ENCODE data around the gene CDC27.
"Not testable (repeated sequence)": the region's sequence is repeated elsewhere in the genome, so short reads cannot be mapped to it uniquely, and the experiment has no call there.

CDC27 gene

GRCh38 chr17:47074361-47074760, 114.7 kb downstream of the CDC27 start:
- not testable (repeated sequence) for H3K9me3 ChIP-seq (ENCODE audit: control insufficient read depth, insufficient read depth, low read length); H3K36me3 ChIP-seq (ENCODE audit: control insufficient read depth, insufficient read depth, low read length); DNase-seq (ENCODE audit: low read depth, low spot score); H3K27ac ChIP-seq (ENCODE audit: low read length); H3K4me1 ChIP-seq (ENCODE audit: control insufficient read depth, insufficient read depth, low read length); H3K27me3 ChIP-seq (ENCODE audit: control insufficient read depth, insufficient read depth, low read length); H3K4me3 ChIP-seq (ENCODE audit: low read length)
- WGBS (ENCODE audit: insufficient coverage, insufficient read length): no CpG with 5 or more reads among the region's 1 CpG

- not testable (repeated sequence) for H3K9me3 ChIP-seq (ENCODE audit: control insufficient read depth, insufficient read depth, low read length); H3K36me3 ChIP-seq (ENCODE audit: control insufficient read depth, insufficient read depth, low read length); H3K4me1 ChIP-seq (ENCODE audit: control insufficient read depth, insufficient read depth, low read length); DNase-seq (ENCODE audit: low read depth, low spot score); H3K4me3 ChIP-seq (ENCODE audit: low read length); H3K27me3 ChIP-seq (ENCODE audit: control insufficient read depth, insufficient read depth, low read length); H3K27ac ChIP-seq (ENCODE audit: low read length)
- WGBS (ENCODE audit: insufficient coverage, insufficient read length): no CpG with 5 or more reads among the region's 4 CpGs
These were observed 115.5 kb downstream of the CDC27 start for GRCh38 chr17:47073629-47074028.

- no CpG with 5 or more reads among the region's 5 CpGs for WGBS (ENCODE audit: insufficient coverage, insufficient read length)
- no peak for DNase-seq (ENCODE audit: low read depth, low spot score)
- no peak overlapping the region for H3K27ac ChIP-seq (ENCODE audit: low read length)
- no peak overlapping the region for H3K4me3 ChIP-seq (ENCODE audit: low read length)
- H3K4me1 ChIP-seq (ENCODE audit: control insufficient read depth, insufficient read depth, low read length): no peaks in the 10 kb centered on the region
- H3K27me3 ChIP-seq (ENCODE audit: control insufficient read depth, insufficient read depth, low read length): no peaks in the 10 kb centered on the region; the same call in 1 of the 2 replicates
- H3K36me3 ChIP-seq (ENCODE audit: control insufficient read depth, insufficient read depth, low read length): no peaks in the 10 kb centered on the region
- H3K9me3 ChIP-seq (ENCODE audit: control insufficient read depth, insufficient read depth, low read length): no peaks in the 10 kb centered on the region
These were observed 116.2 kb downstream of the CDC27 start for GRCh38 chr17:47072886-47073285.

- no CpG with 5 or more reads among the region's 2 CpGs for WGBS (ENCODE audit: insufficient coverage, insufficient read length)
- not testable (repeated sequence) for H3K4me3 ChIP-seq (ENCODE audit: low read length); H3K27me3 ChIP-seq (ENCODE audit: control insufficient read depth, insufficient read depth, low read length); H3K36me3 ChIP-seq (ENCODE audit: control insufficient read depth, insufficient read depth, low read length); DNase-seq (ENCODE audit: low read depth, low spot score); H3K9me3 ChIP-seq (ENCODE audit: control insufficient read depth, insufficient read depth, low read length); H3K27ac ChIP-seq (ENCODE audit: low read length); H3K4me1 ChIP-seq (ENCODE audit: control insufficient read depth, insufficient read depth, low read length)
These were observed 117.9 kb downstream of the CDC27 start for GRCh38 chr17:47071171-47071570.

GRCh38 chr17:47070266-47070665, 118.8 kb downstream of the CDC27 start:
- H3K4me1 ChIP-seq (ENCODE audit: control insufficient read depth, insufficient read depth, low read length); DNase-seq (ENCODE audit: low read depth, low spot score); H3K36me3 ChIP-seq (ENCODE audit: control insufficient read depth, insufficient read depth, low read length); H3K9me3 ChIP-seq (ENCODE audit: control insufficient read depth, insufficient read depth, low read length); H3K4me3 ChIP-seq (ENCODE audit: low read length); H3K27me3 ChIP-seq (ENCODE audit: control insufficient read depth, insufficient read depth, low read length); H3K27ac ChIP-seq (ENCODE audit: low read length): not testable (repeated sequence)
- no CpG with 5 or more reads among the region's 4 CpGs for WGBS (ENCODE audit: insufficient coverage, insufficient read length)
